Panc1 (cell line): ENCODE results near the gene AGO1.

Experiments used
- CTCF ChIP-seq: fragments of 450-650 bp; IDR thresholded peaks from 2 replicates; pipeline ENCODE4 v1.5.1; 2017; ENCODE audit warnings: mild to moderate bottlenecking
- POLR2AphosphoS5 ChIP-seq: IDR thresholded peaks from 2 replicates; pipeline ENCODE4 v1.6.1; 2012; ENCODE audit warnings: mild to moderate bottlenecking, low read depth, low read length, moderate library complexity

DNA sequence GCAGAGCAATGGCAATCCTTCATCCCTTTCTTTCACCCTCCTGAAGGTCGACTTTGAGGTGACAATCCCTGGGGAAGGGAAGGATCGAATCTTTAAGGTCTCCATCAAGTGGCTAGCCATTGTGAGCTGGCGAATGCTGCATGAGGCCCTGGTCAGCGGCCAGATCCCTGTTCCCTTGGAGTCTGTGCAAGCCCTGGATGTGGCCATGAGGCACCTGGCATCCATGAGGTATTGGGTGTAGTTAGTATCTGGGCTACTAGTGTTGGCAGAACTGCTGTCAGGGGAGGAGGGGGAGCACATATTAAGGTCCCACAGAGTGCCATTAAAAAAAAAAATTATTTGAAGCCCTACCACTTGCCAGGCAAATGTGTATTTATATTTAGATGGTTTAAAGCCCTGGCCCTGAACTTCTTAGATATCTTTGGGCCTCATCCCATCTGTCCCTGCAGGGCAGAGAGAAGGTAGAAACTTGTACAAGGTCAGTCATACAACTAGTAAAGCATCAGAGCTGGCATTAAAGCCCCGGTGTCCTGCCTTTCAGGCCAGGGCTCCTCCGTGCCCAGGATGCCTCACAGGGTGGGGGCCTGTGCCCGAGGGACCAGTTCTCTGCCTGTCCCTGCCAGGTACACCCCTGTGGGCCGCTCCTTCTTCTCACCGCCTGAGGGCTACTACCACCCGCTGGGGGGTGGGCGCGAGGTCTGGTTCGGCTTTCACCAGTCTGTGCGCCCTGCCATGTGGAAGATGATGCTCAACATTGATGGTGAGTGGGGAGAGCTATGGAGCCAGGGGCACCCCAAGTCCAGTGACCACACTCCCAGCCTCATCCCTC lies 10.3 kb downstream of the AGO1 start:
- TF ChIP-seq CTCF = no peak
- no peak for TF ChIP-seq POLR2AphosphoS5
